Measurements from ENCODE around the gene MAP3K21. TPM values are rescaled to one million over a fixed set of nuclear protein-coding genes. Genes with fewer than 3 reads are reported as not detected.
A peak's percentile ranks its signal among the peaks of the same experiment; 100 is the strongest.

Gene MAP3K21
- total and polyA plus RNA-seq, 9 of the 15 experiments (the other 6 are each of a cell fraction or from before 2014, with no cell fraction given) = 0.23 to 0.86 (median 0.49) TPM

DNA sequence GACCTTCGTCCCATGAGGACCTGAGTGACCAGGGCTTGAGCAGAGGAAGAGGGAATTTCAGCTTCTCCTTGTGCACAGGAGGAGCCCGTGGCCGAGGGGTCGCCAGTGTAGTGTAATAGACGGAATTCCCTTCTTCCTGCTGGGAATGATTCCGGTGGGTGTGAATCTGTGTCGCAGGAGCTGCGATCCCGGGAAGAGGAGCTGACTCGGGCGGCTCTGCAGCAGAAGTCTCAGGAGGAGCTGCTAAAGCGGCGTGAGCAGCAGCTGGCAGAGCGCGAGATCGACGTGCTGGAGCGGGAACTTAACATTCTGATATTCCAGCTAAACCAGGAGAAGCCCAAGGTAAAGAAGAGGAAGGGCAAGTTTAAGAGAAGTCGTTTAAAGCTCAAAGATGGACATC lies 34.4 kb downstream of the MAP3K21 start:
- no peak overlapping the region for H3K4me3 ChIP-seq
- no peaks in the 10 kb centered on the region for H4K20me1 ChIP-seq (replicated peaks; ENCODE audit: control insufficient read depth, insufficient read depth, low read length)
- no TSS peak for BruUV-seq (replicated peaks)
- H3K27me3 ChIP-seq (ENCODE audit: control insufficient read depth in 2 of 2, insufficient read depth in 2 of 2, low read length in 2 of 2) = peaks cover 9 to 11% of the 10 kb centered on the region in 2 experiments; a peak in 4 of 5 replicates
- no peaks in the 10 kb centered on the region for H3K9me1 ChIP-seq (ENCODE audit: control insufficient read depth, insufficient read depth, low read length)
- no peak overlapping the region for H3K4me2 ChIP-seq (ENCODE audit: insufficient read depth, low read length)
- FAIRE-seq (no peak), DNase-seq (ENCODE audit: extremely low read depth in 1 of 4, low spot score in 3 of 4) (no peak), ATAC-seq (no peak)
- no peaks in the 10 kb centered on the region for H3K36me3 ChIP-seq (ENCODE audit: control insufficient read depth, insufficient read depth, low read length)
- in situ Hi-C loops (cut with MboI) (no loop called here), intact Hi-C loops (cut with micrococcal nuclease) (loop anchor here (5.0 kb wide), 1 partner anchor 55 kb away; no protein-coding TSS in a partner anchor)
- no peak overlapping the region for H3K27ac ChIP-seq (ENCODE audit: extremely low read depth, low read depth, low read length)
- peak overlapping the region in 1 of 2 experiments; percentile 48; a peak in 1 of 4 replicates for H3K9ac ChIP-seq (ENCODE audit: insufficient read depth in 1 of 2, low read depth in 2 of 2, low read length in 2 of 2)
- 1% methylated on average over 19 of the region's 19 CpGs for WGBS (ENCODE audit: insufficient coverage, low coverage, missing lambda C conversion rate)
- POLR2A ChIA-PET = interaction anchor here (1.3 kb wide), 1 partner anchor 13 kb away, joined by 3 read pairs; no protein-coding TSS in a partner anchor
- CTCF ChIA-PET (ENCODE audit: low intra/inter-chr PET ratio) = no interaction called here
- H3K4me1 ChIP-seq (replicated peaks in 1 of 2; ENCODE audit: control insufficient read depth in 2 of 2, insufficient read depth in 2 of 2, low read length in 2 of 2) = no peaks in the 10 kb centered on the region
- H3K9me3 ChIP-seq (replicated peaks; ENCODE audit: control insufficient read depth, insufficient read depth, low read depth, low read length) = no peaks in the 10 kb centered on the region
- H2AFZ ChIP-seq (ENCODE audit: low read depth, low read length) = no peak overlapping the region
- no peaks in the 10 kb centered on the region for H3K79me2 ChIP-seq (ENCODE audit: control insufficient read depth, insufficient read depth, low read length)
- TF ChIP-seq ZNF197 (CRISPR knock-in tag; IDR thresholded peaks at IDR 0.05; ENCODE audit: low read depth) (no peak), ZNF589 (CRISPR knock-in tag; IDR thresholded peaks at IDR 0.05; ENCODE audit: low read depth) (no peak), PTRF (tag; IDR thresholded peaks at IDR 0.05) (no peak), DIDO1 (tag; IDR thresholded peaks at IDR 0.05; ENCODE audit: low read depth) (no peak), SMAD3 (CRISPR knock-in tag; conservative IDR thresholded peaks at IDR 0.05) (no peak), POU5F1 (IDR thresholded peaks at IDR 0.05; ENCODE audit: borderline replicate concordance, low read depth, low read length, partially characterized antibody) (no peak), TBL1XR1 (IDR thresholded peaks at IDR 0.05; ENCODE audit: low read length in 2 of 2) (no peak), ELF4 (CRISPR knock-in tag; IDR thresholded peaks at IDR 0.05) (no peak), ZNF77 (CRISPR knock-in tag; IDR thresholded peaks at IDR 0.05) (no peak), ZFP1 (CRISPR knock-in tag; IDR thresholded peaks at IDR 0.05) (no peak)
- TF ChIP-seq, protein P1, sequence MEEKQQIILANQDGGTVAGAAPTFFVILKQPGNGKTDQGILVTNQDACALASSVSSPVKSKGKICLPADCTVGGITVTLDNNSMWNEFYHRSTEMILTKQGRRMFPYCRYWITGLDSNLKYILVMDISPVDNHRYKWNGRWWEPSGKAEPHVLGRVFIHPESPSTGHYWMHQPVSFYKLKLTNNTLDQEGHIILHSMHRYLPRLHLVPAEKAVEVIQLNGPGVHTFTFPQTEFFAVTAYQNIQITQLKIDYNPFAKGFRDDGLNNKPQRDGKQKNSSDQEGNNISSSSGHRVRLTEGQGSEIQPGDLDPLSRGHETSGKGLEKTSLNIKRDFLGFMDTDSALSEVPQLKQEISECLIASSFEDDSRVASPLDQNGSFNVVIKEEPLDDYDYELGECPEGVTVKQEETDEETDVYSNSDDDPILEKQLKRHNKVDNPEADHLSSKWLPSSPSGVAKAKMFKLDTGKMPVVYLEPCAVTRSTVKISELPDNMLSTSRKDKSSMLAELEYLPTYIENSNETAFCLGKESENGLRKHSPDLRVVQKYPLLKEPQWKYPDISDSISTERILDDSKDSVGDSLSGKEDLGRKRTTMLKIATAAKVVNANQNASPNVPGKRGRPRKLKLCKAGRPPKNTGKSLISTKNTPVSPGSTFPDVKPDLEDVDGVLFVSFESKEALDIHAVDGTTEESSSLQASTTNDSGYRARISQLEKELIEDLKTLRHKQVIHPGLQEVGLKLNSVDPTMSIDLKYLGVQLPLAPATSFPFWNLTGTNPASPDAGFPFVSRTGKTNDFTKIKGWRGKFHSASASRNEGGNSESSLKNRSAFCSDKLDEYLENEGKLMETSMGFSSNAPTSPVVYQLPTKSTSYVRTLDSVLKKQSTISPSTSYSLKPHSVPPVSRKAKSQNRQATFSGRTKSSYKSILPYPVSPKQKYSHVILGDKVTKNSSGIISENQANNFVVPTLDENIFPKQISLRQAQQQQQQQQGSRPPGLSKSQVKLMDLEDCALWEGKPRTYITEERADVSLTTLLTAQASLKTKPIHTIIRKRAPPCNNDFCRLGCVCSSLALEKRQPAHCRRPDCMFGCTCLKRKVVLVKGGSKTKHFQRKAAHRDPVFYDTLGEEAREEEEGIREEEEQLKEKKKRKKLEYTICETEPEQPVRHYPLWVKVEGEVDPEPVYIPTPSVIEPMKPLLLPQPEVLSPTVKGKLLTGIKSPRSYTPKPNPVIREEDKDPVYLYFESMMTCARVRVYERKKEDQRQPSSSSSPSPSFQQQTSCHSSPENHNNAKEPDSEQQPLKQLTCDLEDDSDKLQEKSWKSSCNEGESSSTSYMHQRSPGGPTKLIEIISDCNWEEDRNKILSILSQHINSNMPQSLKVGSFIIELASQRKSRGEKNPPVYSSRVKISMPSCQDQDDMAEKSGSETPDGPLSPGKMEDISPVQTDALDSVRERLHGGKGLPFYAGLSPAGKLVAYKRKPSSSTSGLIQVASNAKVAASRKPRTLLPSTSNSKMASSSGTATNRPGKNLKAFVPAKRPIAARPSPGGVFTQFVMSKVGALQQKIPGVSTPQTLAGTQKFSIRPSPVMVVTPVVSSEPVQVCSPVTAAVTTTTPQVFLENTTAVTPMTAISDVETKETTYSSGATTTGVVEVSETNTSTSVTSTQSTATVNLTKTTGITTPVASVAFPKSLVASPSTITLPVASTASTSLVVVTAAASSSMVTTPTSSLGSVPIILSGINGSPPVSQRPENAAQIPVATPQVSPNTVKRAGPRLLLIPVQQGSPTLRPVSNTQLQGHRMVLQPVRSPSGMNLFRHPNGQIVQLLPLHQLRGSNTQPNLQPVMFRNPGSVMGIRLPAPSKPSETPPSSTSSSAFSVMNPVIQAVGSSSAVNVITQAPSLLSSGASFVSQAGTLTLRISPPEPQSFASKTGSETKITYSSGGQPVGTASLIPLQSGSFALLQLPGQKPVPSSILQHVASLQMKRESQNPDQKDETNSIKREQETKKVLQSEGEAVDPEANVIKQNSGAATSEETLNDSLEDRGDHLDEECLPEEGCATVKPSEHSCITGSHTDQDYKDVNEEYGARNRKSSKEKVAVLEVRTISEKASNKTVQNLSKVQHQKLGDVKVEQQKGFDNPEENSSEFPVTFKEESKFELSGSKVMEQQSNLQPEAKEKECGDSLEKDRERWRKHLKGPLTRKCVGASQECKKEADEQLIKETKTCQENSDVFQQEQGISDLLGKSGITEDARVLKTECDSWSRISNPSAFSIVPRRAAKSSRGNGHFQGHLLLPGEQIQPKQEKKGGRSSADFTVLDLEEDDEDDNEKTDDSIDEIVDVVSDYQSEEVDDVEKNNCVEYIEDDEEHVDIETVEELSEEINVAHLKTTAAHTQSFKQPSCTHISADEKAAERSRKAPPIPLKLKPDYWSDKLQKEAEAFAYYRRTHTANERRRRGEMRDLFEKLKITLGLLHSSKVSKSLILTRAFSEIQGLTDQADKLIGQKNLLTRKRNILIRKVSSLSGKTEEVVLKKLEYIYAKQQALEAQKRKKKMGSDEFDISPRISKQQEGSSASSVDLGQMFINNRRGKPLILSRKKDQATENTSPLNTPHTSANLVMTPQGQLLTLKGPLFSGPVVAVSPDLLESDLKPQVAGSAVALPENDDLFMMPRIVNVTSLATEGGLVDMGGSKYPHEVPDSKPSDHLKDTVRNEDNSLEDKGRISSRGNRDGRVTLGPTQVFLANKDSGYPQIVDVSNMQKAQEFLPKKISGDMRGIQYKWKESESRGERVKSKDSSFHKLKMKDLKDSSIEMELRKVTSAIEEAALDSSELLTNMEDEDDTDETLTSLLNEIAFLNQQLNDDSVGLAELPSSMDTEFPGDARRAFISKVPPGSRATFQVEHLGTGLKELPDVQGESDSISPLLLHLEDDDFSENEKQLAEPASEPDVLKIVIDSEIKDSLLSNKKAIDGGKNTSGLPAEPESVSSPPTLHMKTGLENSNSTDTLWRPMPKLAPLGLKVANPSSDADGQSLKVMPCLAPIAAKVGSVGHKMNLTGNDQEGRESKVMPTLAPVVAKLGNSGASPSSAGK (IDR thresholded peaks at IDR 0.05) = no peak
- TF ChIP-seq, protein P2, sequence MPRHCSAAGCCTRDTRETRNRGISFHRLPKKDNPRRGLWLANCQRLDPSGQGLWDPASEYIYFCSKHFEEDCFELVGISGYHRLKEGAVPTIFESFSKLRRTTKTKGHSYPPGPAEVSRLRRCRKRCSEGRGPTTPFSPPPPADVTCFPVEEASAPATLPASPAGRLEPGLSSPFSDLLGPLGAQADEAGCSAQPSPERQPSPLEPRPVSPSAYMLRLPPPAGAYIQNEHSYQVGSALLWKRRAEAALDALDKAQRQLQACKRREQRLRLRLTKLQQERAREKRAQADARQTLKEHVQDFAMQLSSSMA (CRISPR knock-in tag; IDR thresholded peaks at IDR 0.05) = no peak
